GM19193 (cell line): Measurements from ENCODE around the gene PICALM.

Source experiments
- POLR2A ChIP-seq: IDR thresholded peaks from 4 replicates; pipeline ENCODE4 v1.6.1; 2011; ENCODE audit not compliant: insufficient read depth, insufficient read length; ENCODE audit errors: extremely low read depth

PICALM gene

GRCh38 chr11:85949798-85950197, 119.1 kb downstream of the PICALM start:
- TF ChIP-seq POLR2A, result no peak

DNA sequence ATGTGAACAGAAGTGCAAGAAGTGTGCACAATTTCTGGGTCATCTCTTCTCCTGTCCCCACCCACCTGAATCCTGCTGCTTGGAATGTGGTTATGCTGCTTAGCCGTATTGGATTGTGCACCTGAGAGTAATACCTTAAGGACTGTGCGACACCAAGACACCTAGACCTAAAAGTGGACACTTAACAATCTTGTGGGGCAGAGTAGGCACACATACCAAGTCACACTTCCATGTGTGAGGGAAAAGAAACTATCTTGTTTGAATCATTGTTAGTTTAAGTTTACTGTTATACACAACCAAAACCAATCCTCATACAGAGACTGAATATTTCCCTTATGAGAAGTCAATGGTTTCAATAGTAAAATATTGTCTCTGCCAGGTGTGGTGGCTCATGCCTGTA, 120.0 kb downstream of the PICALM start:
- no peak for TF ChIP-seq POLR2A

DNA sequence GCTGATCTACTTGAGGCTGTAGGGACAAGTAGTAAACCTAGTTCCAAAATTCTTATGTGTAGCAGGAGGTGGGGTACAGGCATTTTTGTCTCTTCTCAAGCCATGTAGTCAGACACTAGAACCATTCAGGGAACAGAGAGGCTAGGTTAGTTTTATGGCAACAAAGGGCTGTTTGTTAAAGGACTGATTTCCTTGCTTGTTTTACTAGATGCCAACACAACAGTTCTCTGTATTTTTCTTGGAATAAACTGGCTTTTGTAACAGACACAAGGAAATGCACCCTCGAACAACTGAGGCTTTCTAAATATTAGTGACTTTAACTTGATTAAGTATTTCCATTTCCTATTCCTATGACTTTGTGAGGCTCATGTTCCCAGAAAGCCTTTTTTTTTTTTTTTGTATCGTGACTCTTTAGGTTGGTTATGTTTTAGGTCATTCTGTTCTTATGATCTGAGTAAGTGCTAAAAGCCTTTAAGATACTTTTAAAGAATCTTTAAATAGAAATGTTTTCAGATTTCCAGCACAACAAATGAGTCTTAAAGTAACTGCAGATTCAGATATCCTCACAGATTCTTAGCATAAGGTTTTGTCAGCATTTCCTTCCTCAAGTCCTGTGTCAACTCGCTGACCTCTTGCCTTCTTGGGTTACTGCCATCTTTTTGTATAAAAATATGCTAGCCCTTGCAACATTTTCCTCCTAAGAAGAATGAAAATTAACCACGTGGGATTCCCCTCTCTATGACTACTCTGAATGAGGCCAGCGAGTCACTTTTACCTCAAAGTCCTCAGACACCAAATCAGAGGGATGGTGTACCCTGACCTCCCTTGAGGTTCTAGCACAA, 121.2 kb downstream of the PICALM start:
- TF ChIP-seq POLR2A, result no peak

DNA sequence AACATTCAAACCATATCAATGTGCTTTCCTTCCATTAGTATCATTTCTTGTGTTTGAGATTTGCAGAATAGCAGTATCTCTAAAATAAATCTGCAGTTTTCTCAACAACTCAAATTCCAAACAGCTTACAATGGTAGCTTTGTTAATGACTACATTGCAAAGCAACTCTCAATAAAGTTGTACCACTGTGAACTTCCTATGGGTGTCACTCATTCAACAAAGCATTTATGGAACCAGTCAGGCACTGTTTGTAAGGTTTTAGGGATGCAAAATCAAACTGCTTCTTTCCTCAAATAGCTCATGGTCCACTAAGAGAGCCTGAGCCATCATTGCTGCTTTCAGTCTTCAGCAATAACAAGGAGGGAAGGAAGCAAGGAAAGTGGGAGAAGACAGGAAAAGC, 122.7 kb downstream of the PICALM start:
- TF ChIP-seq POLR2A, result no peak

DNA sequence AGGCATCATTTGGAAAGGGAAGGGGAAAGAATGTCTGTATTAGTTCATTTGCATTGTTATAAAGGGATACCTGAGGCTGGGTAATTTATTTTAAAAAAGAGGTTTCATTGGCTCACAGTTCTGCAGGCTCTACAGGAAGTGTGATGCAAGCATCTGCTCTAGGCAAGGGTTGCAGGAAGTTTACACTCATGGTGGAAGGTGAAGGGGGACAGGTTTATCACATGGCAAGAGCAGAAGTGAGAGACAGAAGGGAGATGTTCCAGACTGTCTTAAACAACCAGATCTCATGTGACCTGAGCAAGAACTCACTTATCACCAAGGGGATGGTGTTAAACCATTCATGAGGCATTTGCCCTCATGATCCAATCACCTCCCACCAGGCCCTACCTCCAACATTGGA, 123.1 kb downstream of the PICALM start:
- TF ChIP-seq POLR2A, result no peak

DNA sequence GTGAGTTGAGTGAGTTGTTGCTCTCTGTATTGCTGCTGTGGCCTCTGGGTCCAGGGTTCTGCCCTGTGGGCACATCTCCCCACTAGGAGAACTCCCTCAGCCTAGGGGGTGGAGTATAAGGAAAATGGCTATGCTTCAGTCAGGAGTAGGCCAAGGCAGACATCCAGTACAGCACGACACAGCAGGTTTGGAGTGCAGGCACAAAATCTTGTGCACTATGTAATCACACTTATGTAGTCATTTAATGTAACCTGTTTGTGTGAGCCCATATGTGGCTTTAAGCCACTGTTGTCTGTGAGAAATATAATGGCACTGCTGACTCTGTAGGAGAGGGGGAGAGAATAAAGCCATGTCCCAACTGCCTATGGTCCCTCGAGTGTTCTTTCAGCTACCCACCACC, 123.6 kb downstream of the PICALM start:
- TF ChIP-seq POLR2A, result no peak

GRCh38 chr11:85941380-85941973, 127.4 kb downstream of the PICALM start:
- no peak for TF ChIP-seq POLR2A

- no peak for TF ChIP-seq POLR2A
Measured at GRCh38 chr11:85939099-85940015, 129.5 kb downstream of the PICALM start.

DNA sequence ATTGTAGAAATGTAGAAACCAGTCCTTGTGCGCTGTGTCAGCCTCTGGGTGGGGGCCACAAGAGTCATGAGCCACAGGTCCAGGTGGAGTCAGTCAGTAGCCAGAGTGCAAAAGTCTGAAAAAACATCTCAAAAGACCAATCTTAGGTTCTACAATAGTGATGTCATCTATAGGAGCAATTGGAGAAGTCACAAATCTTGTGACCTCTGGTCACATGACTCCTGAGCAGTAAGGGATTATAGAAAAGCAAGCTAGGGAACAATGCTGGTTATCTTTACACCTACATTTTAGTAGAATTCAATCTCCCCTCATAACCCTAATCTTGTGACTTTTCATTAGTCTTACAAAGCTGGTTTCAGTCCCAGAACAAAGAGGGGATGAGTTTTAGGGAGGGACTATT, 131.0 kb downstream of the PICALM start:
- no peak for TF ChIP-seq POLR2A

- no peak for TF ChIP-seq POLR2A
Measured at GRCh38 chr11:85935751-85936150, 133.1 kb downstream of the PICALM start.

GRCh38 chr11:85934596-85935169, 134.2 kb downstream of the PICALM start:
- TF ChIP-seq POLR2A, result no peak

DNA sequence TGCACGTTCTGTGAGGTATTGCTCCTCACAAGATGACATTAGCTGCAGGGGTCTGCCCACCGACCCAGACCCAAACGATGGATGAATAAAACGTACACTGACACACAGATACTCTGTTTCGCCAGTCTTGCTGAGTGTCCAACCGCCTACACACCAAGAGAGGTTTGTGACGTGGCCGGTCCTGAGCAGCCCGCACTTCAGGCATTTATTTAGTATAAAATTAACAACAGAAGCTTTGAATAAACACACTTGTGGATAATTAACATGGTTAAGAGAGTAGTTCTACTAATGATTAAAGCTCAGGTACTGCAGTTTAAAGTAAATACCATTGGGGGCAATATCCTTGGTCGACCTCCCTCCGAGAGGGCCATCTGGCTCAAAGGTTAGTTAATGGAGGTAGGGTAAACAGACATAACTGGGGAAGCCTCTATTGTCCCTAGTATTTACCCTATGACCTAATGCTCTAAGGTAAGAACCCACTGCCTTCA, 138.0 kb downstream of the PICALM start:
- TF ChIP-seq POLR2A, result no peak

GRCh38 chr11:85923455-85923854, 145.4 kb downstream of the PICALM start:
- no peak for TF ChIP-seq POLR2A

- TF ChIP-seq POLR2A, result no peak
Measured at GRCh38 chr11:85922367-85922766, 146.5 kb downstream of the PICALM start.

DNA sequence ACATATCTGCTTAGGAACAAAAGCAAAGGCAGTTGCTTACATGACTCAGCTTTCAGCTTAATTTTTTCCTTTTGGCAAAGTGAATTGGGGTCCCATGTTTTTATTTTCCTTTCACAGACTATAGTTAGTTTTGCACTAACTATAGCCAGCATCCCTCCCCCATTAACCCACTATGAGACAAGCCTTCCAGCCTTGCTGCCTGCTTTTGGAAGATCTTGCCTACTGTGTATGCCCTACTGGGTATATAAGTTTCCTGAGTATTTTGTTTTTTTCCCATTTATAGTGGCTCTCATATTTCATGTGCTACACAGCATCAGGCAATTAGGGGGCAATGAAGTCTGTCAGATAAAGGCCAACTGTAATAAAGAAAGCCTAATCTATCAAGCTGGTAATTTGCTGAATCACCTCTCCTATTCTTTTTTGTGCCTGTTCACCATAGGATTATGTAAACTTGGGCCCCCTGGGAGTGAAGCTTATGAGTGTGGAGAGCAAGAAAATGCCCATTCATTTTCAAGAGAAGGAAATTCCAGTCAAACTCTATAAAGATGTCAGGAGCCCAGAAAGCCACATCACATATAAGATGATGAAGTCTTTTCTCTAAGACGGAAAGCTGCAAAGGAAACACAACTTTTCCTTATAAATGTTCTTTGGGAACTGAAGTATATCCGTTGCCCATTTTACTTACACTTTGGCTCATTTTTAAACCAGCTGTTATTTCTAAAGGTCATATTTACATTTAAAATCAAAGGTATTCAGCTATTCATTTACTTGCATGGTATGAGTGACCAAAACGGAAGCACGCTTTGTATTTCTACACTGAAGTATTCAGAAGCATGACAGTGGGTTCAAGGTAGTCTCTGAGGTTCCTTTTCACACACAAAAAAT, 149.7 kb downstream of the PICALM start:
- no peak for TF ChIP-seq POLR2A

GRCh38 chr11:85914425-85914824, 154.5 kb downstream of the PICALM start:
- no peak for TF ChIP-seq POLR2A
